HCT116 (cell line): ENCODE results near the gene MID1. TPM values are rescaled to one million over a fixed set of nuclear protein-coding genes. Genes with fewer than 3 reads are reported as not detected.

Source experiments
- ATAC-seq: fragments of 200-7000 bp; cut with Tn5 transposase; 2 replicates; pipeline ENCODE4 v1.9.1; 2020; ENCODE audit warnings: mild to moderate bottlenecking, moderate library complexity
- BruUV-seq: library from RNA; stranded (reverse); fragments of 400-500 nt; replicated peaks from 2 replicates; lab custom pipeline; 2021; lab: Mats Ljungman, UMichigan
- CTCF ChIA-PET: fragments of 300-600 bp; sonication (Branson Sonifier 250); formaldehyde crosslinking; loops from one replicate; lab custom pipeline; 2021; ENCODE audit warnings: antibody characterized with exemption; lab: Charles Lee
- POLR2A ChIA-PET: fragments of 300-600, 350-600 bp; sonication (Branson Sonifier 250); formaldehyde crosslinking; loops from one replicate; lab custom pipeline; 2021; ENCODE audit warnings: antibody characterized with exemption; lab: Charles Lee
- RAD21 ChIA-PET, 2 experiments: fragments of 300-600 bp; sonication (Branson Sonifier 250); formaldehyde crosslinking; loops; one replicate each; lab custom pipeline; 2023; ENCODE audit warnings: low total read pairs in 2 of 2; ENCODE audit not compliant: uncharacterized antibody in 2 of 2, unreplicated experiment in 2 of 2, low non-redundant PET in 1 of 2; lab: Charles Lee
- DNase-seq: peaks from one replicate; pipeline ENCODE4 v3.0.0-alpha.2; 2010; ENCODE audit warnings: low read depth, low spot score
- H2AFZ ChIP-seq: fragments of 200-600 bp; shearing (Covaris generic), sonication (generic); 2 replicates; pipeline ENCODE4 v1.6.1; 2017; ENCODE audit warnings: low read depth, mixed run types, mixed read lengths, antibody characterized with exemption, low read length; ENCODE audit not compliant: poor library complexity, severe bottlenecking
- H3K27ac ChIP-seq: 2 replicates; pipeline ENCODE4 v1.5.1; 2012; ENCODE audit warnings: low read depth, low read length
- H3K27me3 ChIP-seq: fragments of 200-600 bp; sonication (generic); 2 replicates; pipeline ENCODE4 v1.6.1; 2016; ENCODE audit warnings: mixed run types, low read length, mixed read lengths; ENCODE audit not compliant: insufficient read depth
- H3K36me3 ChIP-seq, 2 experiments: fragments of 200-500 bp in 1 of 2; fragments of 200-600 bp in 1 of 2; sonication (Bioruptor generic) in 1 of 2; sonication (generic) in 1 of 2; 2 replicates each; pipeline versions ENCODE4 v1.5.1 to v1.6.1; 2014 to 2016; ENCODE audit warnings: low read length in 2 of 2, inconsistent platforms in 1 of 2, mixed read lengths in 1 of 2, mixed run types in 1 of 2; ENCODE audit not compliant: insufficient read depth in 2 of 2, control insufficient read depth in 1 of 2
- H3K4me1 ChIP-seq, 2 experiments: fragments of 200-600 bp in 1 of 2; sonication (generic) in 1 of 2; 2 replicates each; pipeline versions ENCODE4 v1.5.1 to v1.6.1; 2012 to 2017; ENCODE audit warnings: low read length in 2 of 2, inconsistent platforms in 1 of 2, mild to moderate bottlenecking in 1 of 2, mixed read lengths in 1 of 2, mixed run types in 1 of 2, moderate library complexity in 1 of 2; ENCODE audit not compliant: insufficient read depth in 2 of 2, control insufficient read depth in 1 of 2
- H3K4me2 ChIP-seq: fragments of 200-600 bp; sonication (generic); 2 replicates; pipeline ENCODE4 v1.6.1; 2017; ENCODE audit warnings: mixed run types, low read length, mixed read lengths
- H3K4me3 ChIP-seq, 2 experiments: fragments of 200-600 bp in 1 of 2; sonication (generic) in 1 of 2; replicated peaks in 1 of 2; 2 replicates each; pipeline ENCODE4 v1.5.1; 2011 to 2016; ENCODE audit warnings: low read length in 2 of 2, control low read depth in 1 of 2, low read depth in 1 of 2, mild to moderate bottlenecking in 1 of 2, mixed read lengths in 1 of 2, mixed run types in 1 of 2
- H3K79me2 ChIP-seq: fragments of 200-600 bp; sonication (generic); 2 replicates; pipeline ENCODE4 v1.6.1; 2017; ENCODE audit warnings: mild to moderate bottlenecking, mixed run types, low read length, moderate library complexity, mixed read lengths; ENCODE audit not compliant: insufficient read depth
- H3K9ac ChIP-seq: fragments of 200-600 bp; sonication (generic); 2 replicates; pipeline ENCODE4 v1.6.1; 2016; ENCODE audit warnings: low read length, mixed read lengths
- H3K9me2 ChIP-seq: fragments of 200-600 bp; sonication (generic), shearing (Covaris generic); 2 replicates; pipeline ENCODE4 v1.6.1; 2017; ENCODE audit warnings: mixed run types, mild to moderate bottlenecking, moderate library complexity; ENCODE audit not compliant: insufficient read depth
- H3K9me3 ChIP-seq, 2 experiments: fragments of 200-500 bp in 1 of 2; fragments of 200-600 bp in 1 of 2; sonication (Bioruptor generic) in 1 of 2; sonication (generic) in 1 of 2; 2 replicates each; pipeline ENCODE4 v1.6.1; 2014 to 2017; ENCODE audit warnings: low read length in 2 of 2, mixed read lengths in 2 of 2, inconsistent platforms in 1 of 2, low read depth in 1 of 2, mild to moderate bottlenecking in 1 of 2, mixed run types in 1 of 2, moderate library complexity in 1 of 2; ENCODE audit not compliant: control insufficient read depth in 1 of 2, insufficient read depth in 1 of 2
- H4K20me1 ChIP-seq: fragments of 200-600 bp; sonication (generic), shearing (Covaris generic); 2 replicates; pipeline ENCODE4 v1.6.1; 2017; ENCODE audit warnings: mixed run types, mild to moderate bottlenecking, moderate library complexity; ENCODE audit not compliant: insufficient read depth
- CBX3 ChIP-seq: IDR thresholded peaks from 2 replicates; pipeline ENCODE4 v1.6.1; 2012; ENCODE audit warnings: low read depth
- CEBPB ChIP-seq: IDR thresholded peaks from 2 replicates; pipeline ENCODE4 v1.6.1; 2012; ENCODE audit warnings: low read depth
- EGR1 ChIP-seq: IDR thresholded peaks from 2 replicates; pipeline ENCODE4 v1.6.1; 2012; ENCODE audit warnings: low read depth
- ELF1 ChIP-seq: IDR thresholded peaks from 2 replicates; pipeline ENCODE4 v1.6.1; 2012; ENCODE audit warnings: low read depth, borderline replicate concordance
- EZH2 ChIP-seq: fragments of 200-600 bp; sonication (generic); IDR thresholded peaks from 2 replicates; pipeline ENCODE4 v1.6.1; 2017; ENCODE audit warnings: antibody characterized with exemption, mixed run types
- FOSL1 ChIP-seq: IDR thresholded peaks from 2 replicates; pipeline ENCODE4 v1.6.1; 2012; ENCODE audit warnings: low read depth
- JUND ChIP-seq: IDR thresholded peaks from 2 replicates; pipeline ENCODE4 v1.6.1; 2012
- POLR2A ChIP-seq: IDR thresholded peaks from 2 replicates; pipeline ENCODE4 v1.7.0; 2011; ENCODE audit warnings: borderline replicate concordance; ENCODE audit not compliant: insufficient read depth, insufficient read length; ENCODE audit errors: extremely low read depth
- POLR2AphosphoS5 ChIP-seq: IDR thresholded peaks from 2 replicates; pipeline ENCODE4 v1.6.1; 2011; ENCODE audit warnings: mild to moderate bottlenecking, low read depth, low read length, moderate library complexity
- RAD21 ChIP-seq: IDR thresholded peaks from 2 replicates; pipeline ENCODE4 v1.6.1; 2012; ENCODE audit warnings: low read depth, mild to moderate bottlenecking
- SIN3A ChIP-seq: IDR thresholded peaks from 2 replicates; pipeline ENCODE4 v1.6.1; 2012; ENCODE audit warnings: low read depth
- SP1 ChIP-seq: IDR thresholded peaks from 2 replicates; pipeline ENCODE4 v1.6.1; 2012; ENCODE audit warnings: low read depth
- SRF ChIP-seq: IDR thresholded peaks from 2 replicates; pipeline ENCODE4 v1.6.1; 2012; ENCODE audit warnings: low read depth
- TCF7L2 ChIP-seq: IDR thresholded peaks from 2 replicates; pipeline ENCODE4 v1.7.0; 2011; ENCODE audit warnings: borderline replicate concordance, inconsistent platforms; ENCODE audit not compliant: insufficient read depth, insufficient read length; ENCODE audit errors: extremely low read depth
- ZBTB33 ChIP-seq: IDR thresholded peaks from 2 replicates; pipeline ENCODE4 v1.6.1; 2011; ENCODE audit warnings: mild to moderate bottlenecking, low read length, moderate library complexity; ENCODE audit not compliant: insufficient replicate concordance; ENCODE audit errors: extremely low read depth
- ZFX ChIP-seq: fragments of 450-650 bp; IDR thresholded peaks from 2 replicates; pipeline ENCODE4 v1.6.1; 2017
- ZNF274 ChIP-seq: fragments of 200-500 bp; sonication (Bioruptor generic); IDR thresholded peaks from 2 replicates; pipeline ENCODE4 v1.6.1; 2014; ENCODE audit warnings: mild to moderate bottlenecking, low read depth, low read length, inconsistent platforms
- intact Hi-C: fragments of 100-400 bp; cut with micrococcal nuclease; formaldehyde crosslinking; loops from 2 replicates; pipeline ENCODE4 v1.10.0; 2022
- total RNA-seq: library from RNA; stranded (reverse); gene quantifications from one replicate; pipeline ENCODE4 v1.2.1, GENCODE V29; 2021; ENCODE audit not compliant: unreplicated experiment
- TF ChIP-seq, protein P1 (sequence below): IDR thresholded peaks from 2 replicates; pipeline ENCODE4 v1.6.1; 2012
- TF ChIP-seq, protein P2 (sequence below): IDR thresholded peaks from 2 replicates; pipeline ENCODE4 v1.6.1; 2012

MID1 gene
- total RNA-seq, 1 experiment from 2014 or later = 48.8 TPM

DNA sequence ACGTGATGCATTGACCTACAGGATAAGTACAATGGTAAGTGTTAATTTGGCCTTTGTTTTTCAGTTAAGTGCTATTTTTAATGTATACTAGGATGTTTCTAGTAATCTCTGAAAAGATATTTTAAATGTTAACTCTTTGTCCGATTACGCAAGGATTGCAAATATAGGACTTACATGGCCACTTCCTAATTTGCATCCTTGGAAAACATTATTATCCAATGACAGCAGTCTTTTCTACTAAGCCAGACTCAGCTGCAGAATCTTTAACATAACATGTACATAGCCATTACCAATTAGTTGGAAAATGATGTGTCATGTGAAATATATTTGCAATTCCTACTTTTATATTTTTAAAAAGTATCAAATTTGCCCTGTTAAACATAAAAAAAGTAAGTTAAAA, 124.7 kb downstream of the MID1 start:
- no peak overlapping the region for H3K9ac ChIP-seq
- ChIA-PET RAD21 (no interaction called here), POLR2A (no interaction called here), CTCF (no interaction called here)
- no peaks in the 10 kb centered on the region for H4K20me1 ChIP-seq
- H3K9me3 ChIP-seq = no peaks in the 10 kb centered on the region
- intact Hi-C loops = no loop called here
- DNase-seq (no peak), ATAC-seq (no peak)
- no peak overlapping the region for H2AFZ ChIP-seq
- no peak overlapping the region for H3K4me3 ChIP-seq
- 0 out of 4 replicates have a peak, but pooled peaks cover 4 to 5% of the 10 kb centered on the region in 2 experiments for H3K36me3 ChIP-seq
- no peaks in the 10 kb centered on the region for H3K9me2 ChIP-seq
- TF ChIP-seq SRF = no peak
- TF ChIP-seq RAD21 = no peak
- H3K4me2 ChIP-seq = no peak overlapping the region
- no peaks in the 10 kb centered on the region for H3K4me1 ChIP-seq
- H3K27ac ChIP-seq = no peak overlapping the region
- BruUV-seq = no TSS peak
- no peaks in the 10 kb centered on the region for H3K27me3 ChIP-seq
- 0 out of 2 replicates have a peak, but pooled peaks cover 3% of the 10 kb centered on the region for H3K79me2 ChIP-seq

- Histone ChIP-seq H2AFZ (no peak overlapping the region), H3K9me3 (no peaks in the 10 kb centered on the region), H4K20me1 (no peaks in the 10 kb centered on the region), H3K4me2 (no peak overlapping the region), H3K27me3 (no peaks in the 10 kb centered on the region), H3K36me3 (0 out of 4 replicates have a peak, but pooled peaks cover 0 to 4% of the 10 kb centered on the region in 2 experiments), H3K4me3 (no peak overlapping the region), H3K9me2 (no peaks in the 10 kb centered on the region), H3K79me2 (0 out of 2 replicates have a peak, but pooled peaks cover 3% of the 10 kb centered on the region), H3K27ac (no peak overlapping the region), H3K4me1 (no peaks in the 10 kb centered on the region), H3K9ac (no peak overlapping the region)
- ChIA-PET POLR2A (no interaction called here), RAD21 (no interaction called here), CTCF (no interaction called here)
- intact Hi-C loops = no loop called here
- BruUV-seq = no TSS peak
- DNase-seq (no peak), ATAC-seq (no peak)
- TF ChIP-seq POLR2AphosphoS5 (no peak), SP1 (no peak), SIN3A (no peak), FOSL1 (no peak), ZNF274 (no peak), ZBTB33 (no peak), CEBPB (no peak), JUND (no peak), SRF (no peak), TCF7L2 (no peak), CBX3 (no peak), RAD21 (no peak), EZH2 (no peak), ZFX (no peak), POLR2A (no peak), ELF1 (no peak), EGR1 (no peak)
- TF ChIP-seq, protein P1, sequence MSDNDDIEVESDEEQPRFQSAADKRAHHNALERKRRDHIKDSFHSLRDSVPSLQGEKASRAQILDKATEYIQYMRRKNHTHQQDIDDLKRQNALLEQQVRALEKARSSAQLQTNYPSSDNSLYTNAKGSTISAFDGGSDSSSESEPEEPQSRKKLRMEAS = no peak
- TF ChIP-seq, protein P2, sequence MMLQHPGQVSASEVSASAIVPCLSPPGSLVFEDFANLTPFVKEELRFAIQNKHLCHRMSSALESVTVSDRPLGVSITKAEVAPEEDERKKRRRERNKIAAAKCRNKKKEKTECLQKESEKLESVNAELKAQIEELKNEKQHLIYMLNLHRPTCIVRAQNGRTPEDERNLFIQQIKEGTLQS = no peak
Observed at GRCh38 chrX:10492250-10492649, 128.1 kb downstream of the MID1 start.
